Effector memory CD8-positive, alpha-beta T cell (primary cell): ENCODE measurements around the gene TPM1.
"Not testable (repeated sequence)": the region's sequence is repeated elsewhere in the genome, so short reads cannot be mapped to it uniquely, and the experiment has no call there.

Experiments used
- ATAC-seq: fragments of 150-1000 bp; cut with Tn5 transposase; replicated peaks from 2 replicates; pipeline ENCODE4 v1.10.0; 2021; ENCODE audit warnings: mild to moderate bottlenecking, moderate library complexity
- DNase-seq, 3 experiments: peaks; one replicate each; pipeline ENCODE4 v3.0.0; 2021
- H3K27ac Mint-ChIP-seq, 2 donors: one replicate each; pipeline ENCODE4 v1.8.0; 2022; ENCODE audit warnings: mild to moderate bottlenecking in 2 of 2, mixed read lengths in 2 of 2, moderate library complexity in 2 of 2
- H3K27me3 Mint-ChIP-seq, 2 donors: one replicate each; pipeline ENCODE4 v1.8.0; 2022; ENCODE audit warnings: mixed read lengths in 2 of 2
- H3K36me3 Mint-ChIP-seq: one replicate; pipeline ENCODE4 v1.8.0; 2022; ENCODE audit warnings: mild to moderate bottlenecking, moderate library complexity, mixed read lengths; ENCODE audit not compliant: insufficient read depth
- H3K4me1 Mint-ChIP-seq, 2 donors: one replicate each; pipeline ENCODE4 v1.8.0; 2022; ENCODE audit warnings: low read depth in 2 of 2, mixed read lengths in 2 of 2
- H3K4me3 Mint-ChIP-seq, 2 donors: one replicate each; pipeline ENCODE4 v1.8.0; 2022; ENCODE audit warnings: mild to moderate bottlenecking in 2 of 2, mixed read lengths in 2 of 2, moderate library complexity in 2 of 2
- H3K9me3 Mint-ChIP-seq, 2 donors: one replicate each; pipeline ENCODE4 v1.8.0; 2022; ENCODE audit warnings: mixed read lengths in 2 of 2

The TPM1 gene

DNA sequence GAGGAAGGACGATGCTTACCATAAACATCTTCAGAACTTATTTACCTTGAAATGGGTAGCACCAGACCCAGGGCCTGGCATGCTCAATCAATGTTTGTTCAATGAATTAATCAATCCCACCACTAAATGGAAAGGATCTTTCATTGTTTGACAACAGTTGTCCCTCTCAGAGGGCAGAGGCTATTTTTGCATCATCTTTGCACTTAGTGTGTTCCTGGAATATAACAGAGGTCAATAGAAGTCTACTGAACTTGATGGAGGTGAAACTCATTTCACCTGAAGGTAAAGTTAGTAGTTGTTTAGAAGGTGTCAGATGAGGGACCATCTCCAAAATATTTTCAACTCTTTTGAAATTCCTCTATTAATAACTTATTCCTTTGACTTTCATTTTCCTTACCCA is 42.3 kb downstream of the TPM1 start:
- DNase-seq: no peak
- no peak overlapping the region for H3K4me3 Mint-ChIP-seq
- no peaks in the 10 kb centered on the region for H3K36me3 Mint-ChIP-seq
- no peaks in the 10 kb centered on the region for H3K9me3 Mint-ChIP-seq
- no peaks in the 10 kb centered on the region for H3K4me1 Mint-ChIP-seq
- no peak for ATAC-seq
- H3K27ac Mint-ChIP-seq: no peak overlapping the region
- peaks cover 28 to 37% of the 10 kb centered on the region in 2 donors for H3K27me3 Mint-ChIP-seq

DNA sequence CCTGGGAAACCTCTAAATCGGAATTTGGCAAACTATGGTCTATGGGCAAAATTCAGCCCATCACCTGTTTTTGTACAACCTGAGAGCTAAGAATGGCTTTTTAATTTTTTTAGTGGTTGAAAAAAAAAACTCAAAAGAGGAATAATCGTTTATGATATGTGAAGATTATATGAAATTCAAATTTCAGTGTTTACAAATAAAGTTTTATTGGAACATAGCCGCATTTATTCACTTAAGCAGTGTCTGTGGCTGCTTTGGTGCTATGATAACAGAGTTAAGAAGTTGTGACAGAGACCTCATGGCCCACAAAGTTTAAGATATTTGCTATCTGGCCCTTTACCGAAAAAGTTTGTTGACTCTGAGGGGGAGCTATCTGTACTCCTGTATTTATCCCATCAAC is 42.7 kb downstream of the TPM1 start:
- Mint-ChIP-seq H3K27me3 (peaks cover 23 to 32% of the 10 kb centered on the region in 2 donors), H3K36me3 (no peaks in the 10 kb centered on the region), H3K27ac (no peak overlapping the region), H3K4me3 (no peak overlapping the region), H3K4me1 (no peaks in the 10 kb centered on the region), H3K9me3 (no peaks in the 10 kb centered on the region)
- ATAC-seq (no peak), DNase-seq (no peak)

DNA sequence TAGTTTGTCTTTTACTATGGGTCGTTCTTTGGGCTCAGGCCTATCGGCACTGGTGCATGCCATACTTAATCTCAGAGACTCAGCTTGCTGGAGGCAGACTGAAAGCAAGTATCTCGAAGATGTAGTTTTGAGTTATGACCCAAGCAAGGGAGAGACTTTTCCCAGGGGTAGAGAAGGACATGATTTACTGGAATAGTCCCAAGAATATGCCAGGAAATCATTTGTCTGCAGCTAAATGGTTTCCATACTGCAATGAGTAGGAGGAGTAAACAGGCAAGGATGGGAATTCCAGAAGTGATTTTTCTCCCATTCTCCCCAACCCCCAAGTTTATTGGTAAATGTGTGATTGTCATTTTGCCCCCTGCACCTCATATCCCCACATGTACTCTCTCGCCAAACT is 43.7 kb downstream of the TPM1 start:
- no peak overlapping the region for H3K27ac Mint-ChIP-seq
- H3K27me3 Mint-ChIP-seq: peaks cover 17 to 25% of the 10 kb centered on the region in 2 donors
- no peaks in the 10 kb centered on the region for H3K36me3 Mint-ChIP-seq
- DNase-seq: no peak
- no peak for ATAC-seq
- H3K4me1 Mint-ChIP-seq: no peaks in the 10 kb centered on the region
- H3K9me3 Mint-ChIP-seq: no peaks in the 10 kb centered on the region
- no peak overlapping the region for H3K4me3 Mint-ChIP-seq

DNA sequence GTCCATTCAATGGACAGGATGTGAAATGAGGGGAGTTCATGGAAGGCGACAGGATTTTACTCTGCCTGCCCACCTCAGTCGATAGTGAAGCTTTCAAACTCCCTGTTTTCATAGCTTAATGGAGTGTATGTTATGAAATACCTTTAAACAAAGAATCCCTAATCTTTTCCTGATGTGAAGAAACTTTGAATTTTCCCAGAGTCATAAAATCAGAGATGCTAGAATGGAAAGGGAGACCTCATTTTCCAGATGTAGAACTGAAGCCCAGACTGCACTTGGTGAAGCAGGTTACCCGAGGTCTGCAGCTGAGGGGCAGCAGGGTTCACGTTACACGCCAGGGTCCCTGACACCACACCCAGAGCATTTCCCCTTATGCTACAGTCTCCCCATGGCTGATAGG is 44.4 kb downstream of the TPM1 start:
- Mint-ChIP-seq H3K4me1 (no peaks in the 10 kb centered on the region), H3K27ac (no peak overlapping the region)

DNA sequence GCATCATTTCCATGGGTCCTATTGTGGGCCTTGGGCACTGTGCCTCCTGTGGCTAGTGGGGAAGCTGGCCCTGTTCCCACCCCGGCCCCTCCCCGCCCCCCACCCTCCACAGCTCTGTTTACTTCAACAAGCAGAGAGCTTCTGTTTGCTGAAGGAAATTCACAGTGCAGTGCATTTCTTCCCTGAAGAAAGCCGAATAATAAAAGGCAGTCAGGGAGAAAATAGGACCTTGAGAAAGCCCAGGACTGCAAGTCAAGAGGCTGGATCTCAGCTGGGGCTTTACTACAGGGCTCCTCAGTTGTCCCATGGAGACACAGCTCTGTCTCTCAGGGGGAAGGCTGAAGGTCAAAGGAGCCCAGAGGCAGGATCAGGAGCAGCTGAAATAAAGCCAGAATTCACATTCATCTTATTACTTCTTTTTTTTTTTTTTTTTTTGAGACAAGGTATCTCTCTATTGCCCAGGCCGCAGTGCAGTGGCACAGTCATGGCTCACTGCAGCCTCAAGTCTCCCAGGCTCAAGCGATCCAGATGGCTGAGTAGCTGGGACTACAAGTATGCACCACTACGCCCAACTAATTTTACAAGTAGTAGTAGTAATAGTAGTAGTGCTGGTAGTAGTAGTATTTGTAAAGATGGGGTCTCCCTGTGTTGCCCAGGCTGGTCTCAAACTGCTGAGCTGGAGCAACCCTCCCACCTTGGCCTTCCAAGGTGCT is 46.1 kb downstream of the TPM1 start:
- Mint-ChIP-seq H3K27me3 (peaks cover 6 to 9% of the 10 kb centered on the region in 2 donors), H3K9me3 (no peaks in the 10 kb centered on the region), H3K27ac (no peak overlapping the region), H3K36me3 (no peaks in the 10 kb centered on the region), H3K4me1 (no peaks in the 10 kb centered on the region), H3K4me3 (no peak overlapping the region)
- ATAC-seq (no peak), DNase-seq (no peak)

More for the DNA sequence above, 44.4 kb downstream of the TPM1 start:
- no peaks in the 10 kb centered on the region for H3K9me3 Mint-ChIP-seq
- peaks cover 16 to 23% of the 10 kb centered on the region in 2 donors for H3K27me3 Mint-ChIP-seq
- DNase-seq (no peak), ATAC-seq (no peak)
- no peaks in the 10 kb centered on the region for H3K36me3 Mint-ChIP-seq
- H3K4me3 Mint-ChIP-seq: no peak overlapping the region

DNA sequence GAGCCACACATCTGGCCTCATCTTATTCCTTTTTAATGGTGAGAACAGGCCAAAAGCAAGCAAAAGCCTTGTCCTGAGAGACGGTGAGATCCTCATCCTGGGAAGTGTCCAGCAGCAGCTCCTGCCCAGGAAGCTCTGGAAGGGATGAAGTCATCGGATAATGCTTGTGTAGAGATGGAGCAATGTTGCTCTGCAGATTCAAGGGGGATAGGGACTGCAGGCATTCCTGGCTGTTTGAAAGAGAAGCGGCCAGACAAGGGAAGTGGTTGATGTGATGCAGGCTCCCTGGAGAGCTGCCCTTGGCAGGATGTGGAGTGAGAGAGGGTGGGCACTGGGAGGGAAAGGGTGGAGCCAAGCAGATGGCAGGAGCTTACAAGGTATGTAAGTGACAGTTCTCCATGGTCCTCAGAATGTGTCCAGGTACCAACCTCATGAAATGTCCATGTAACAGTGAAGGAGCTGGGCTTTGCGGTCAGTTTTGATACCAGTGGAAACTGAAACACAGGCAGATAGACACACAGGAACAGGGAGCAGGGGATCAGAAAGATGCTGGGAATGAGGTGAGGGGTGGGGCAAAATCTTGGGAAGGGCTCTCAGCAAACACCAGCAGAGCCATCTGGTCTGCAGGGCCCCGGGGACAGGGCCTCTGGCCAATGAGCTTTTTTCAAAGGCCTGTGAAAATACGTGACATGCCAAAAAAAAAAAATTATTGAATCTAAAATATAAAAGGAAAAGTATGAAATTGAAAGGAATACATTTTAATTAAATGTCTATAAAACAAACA is 46.9 kb downstream of the TPM1 start:
- ATAC-seq (no peak), DNase-seq (no peak)
- peaks cover 5 to 8% of the 10 kb centered on the region in 2 donors for H3K27me3 Mint-ChIP-seq
- H3K36me3 Mint-ChIP-seq: no peaks in the 10 kb centered on the region
- no peak overlapping the region for H3K4me3 Mint-ChIP-seq
- H3K4me1 Mint-ChIP-seq: no peaks in the 10 kb centered on the region
- no peak overlapping the region for H3K27ac Mint-ChIP-seq
- no peaks in the 10 kb centered on the region for H3K9me3 Mint-ChIP-seq

DNA sequence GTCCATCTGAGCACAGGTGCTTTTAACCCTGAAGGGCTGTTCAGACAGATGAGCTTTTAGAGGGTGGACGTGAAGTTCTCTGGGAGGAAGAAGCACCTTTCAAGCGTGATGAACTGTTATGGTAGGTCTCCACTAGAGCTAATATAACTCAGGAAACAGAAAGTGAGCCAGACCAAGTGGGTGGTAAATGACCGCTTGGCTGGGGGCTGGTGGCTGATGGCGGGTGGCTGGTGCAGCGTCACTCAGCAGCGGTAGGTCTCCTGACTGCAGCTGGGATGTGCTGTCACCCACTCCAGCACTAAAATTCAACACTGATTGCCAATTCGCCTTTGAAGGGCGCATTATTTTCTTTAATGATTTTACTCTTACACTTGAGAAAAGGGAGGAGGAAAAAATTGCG is 47.9 kb downstream of the TPM1 start:
- H3K4me1 Mint-ChIP-seq: no peaks in the 10 kb centered on the region
- H3K4me3 Mint-ChIP-seq: no peak overlapping the region
- H3K27me3 Mint-ChIP-seq: peaks cover 5 to 8% of the 10 kb centered on the region in 2 donors
- DNase-seq (no peak), ATAC-seq (no peak)
- no peak overlapping the region for H3K27ac Mint-ChIP-seq
- H3K36me3 Mint-ChIP-seq: no peaks in the 10 kb centered on the region
- H3K9me3 Mint-ChIP-seq: no peaks in the 10 kb centered on the region

DNA sequence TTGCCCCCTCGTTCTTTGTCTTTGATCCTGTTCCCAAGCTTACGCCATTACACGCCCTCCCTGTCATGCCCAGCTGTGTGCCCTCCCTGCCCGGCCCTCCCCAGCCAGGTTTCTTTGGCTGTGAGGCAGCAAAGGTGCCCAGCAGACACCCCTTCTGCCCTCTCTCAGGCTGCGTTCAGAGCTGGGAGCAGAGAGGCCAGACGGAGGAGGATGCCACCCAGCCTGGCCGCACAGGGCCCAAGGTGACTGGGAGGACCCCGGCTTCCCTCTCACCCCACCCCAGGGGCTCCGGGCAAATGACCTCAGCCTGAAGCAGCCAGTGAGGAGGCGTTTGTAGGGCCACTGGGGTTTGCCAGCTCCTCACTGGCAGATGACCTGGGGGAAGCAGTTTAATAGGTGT is 48.3 kb downstream of the TPM1 start:
- Mint-ChIP-seq H3K9me3 (no peaks in the 10 kb centered on the region), H3K36me3 (no peaks in the 10 kb centered on the region), H3K4me1 (no peaks in the 10 kb centered on the region), H3K4me3 (no peak overlapping the region), H3K27me3 (peaks cover 5 to 8% of the 10 kb centered on the region in 2 donors), H3K27ac (no peak overlapping the region)
- no peak for ATAC-seq
- no peak for DNase-seq

DNA sequence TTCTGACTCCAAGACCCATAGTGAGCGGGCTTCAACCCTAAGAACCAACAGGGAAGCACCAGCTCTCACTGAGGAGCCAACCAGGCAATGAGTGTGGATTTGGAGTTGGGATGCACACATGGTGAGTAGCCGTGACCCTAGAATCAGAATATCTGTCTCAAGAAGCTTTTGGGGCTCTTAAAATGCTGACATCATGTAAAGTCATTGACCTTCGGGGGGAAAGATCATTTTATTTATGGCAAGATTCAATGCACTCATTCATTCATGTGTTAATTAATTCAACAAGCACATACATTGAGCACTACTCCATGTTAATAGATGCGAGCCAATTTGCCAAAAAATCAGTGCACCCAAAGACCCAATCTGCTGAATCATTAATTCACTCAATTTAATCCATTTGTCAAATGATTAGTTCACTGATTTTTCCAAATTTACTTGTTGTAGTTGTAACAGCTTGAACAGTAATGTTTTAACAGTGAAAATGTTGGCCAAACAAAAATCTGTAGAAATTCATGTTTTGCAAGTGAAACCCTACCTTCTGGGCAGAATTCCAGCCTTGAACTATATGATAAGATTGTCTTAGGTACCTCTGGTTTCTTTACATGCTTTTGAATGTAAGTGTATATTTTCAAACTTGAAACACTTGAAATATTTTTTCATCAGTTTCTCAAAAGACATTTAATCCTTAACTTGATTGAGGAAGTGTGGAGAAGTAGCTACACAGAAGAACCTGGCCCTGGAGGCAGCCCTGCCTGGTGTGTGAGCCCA is 49.3 kb downstream of the TPM1 start:
- Mint-ChIP-seq H3K36me3 (no peaks in the 10 kb centered on the region), H3K4me1 (no peaks in the 10 kb centered on the region)
- no peak for DNase-seq

DNA sequence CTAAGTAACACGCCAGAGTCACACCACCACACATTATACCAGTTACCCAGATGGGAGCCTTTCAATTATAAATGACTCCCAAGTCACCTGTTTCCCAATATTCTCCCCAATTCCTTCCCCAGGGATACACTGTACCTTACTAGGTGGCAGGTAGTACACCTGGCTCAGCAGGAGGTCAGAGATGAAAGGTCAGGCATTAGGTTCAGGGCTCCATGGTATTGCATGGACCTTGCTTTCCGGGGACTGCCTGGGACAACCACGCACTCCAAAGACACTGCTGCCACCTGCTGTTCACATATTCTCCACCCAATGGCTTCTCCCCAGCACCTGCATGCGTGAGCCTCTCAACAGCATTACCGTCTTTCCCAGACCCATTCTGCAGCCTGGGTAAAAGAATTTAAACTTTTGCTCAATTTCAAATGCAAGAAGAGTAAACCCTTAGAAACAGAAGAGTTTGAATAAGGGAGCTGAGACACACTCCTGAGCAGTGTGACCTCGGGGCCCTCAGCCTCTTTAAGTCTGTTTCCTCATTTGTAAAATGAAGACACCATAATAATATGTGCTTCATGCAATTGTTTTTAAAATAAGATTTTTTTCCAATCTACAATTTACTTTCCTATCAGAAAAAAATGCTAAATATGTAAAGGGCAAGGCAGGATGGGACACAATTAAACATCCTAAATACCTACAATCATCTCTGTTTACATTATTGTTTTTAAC is 51.1 kb downstream of the TPM1 start:
- Mint-ChIP-seq H3K27me3 (peaks cover 5 to 8% of the 10 kb centered on the region in 2 donors), H3K9me3 (no peaks in the 10 kb centered on the region), H3K27ac (no peak overlapping the region)

More for the DNA sequence above, 49.3 kb downstream of the TPM1 start:
- peaks cover 5 to 8% of the 10 kb centered on the region in 2 donors for H3K27me3 Mint-ChIP-seq
- H3K9me3 Mint-ChIP-seq: no peaks in the 10 kb centered on the region
- no peak overlapping the region for H3K4me3 Mint-ChIP-seq
- no peak for ATAC-seq
- H3K27ac Mint-ChIP-seq: no peak overlapping the region

DNA sequence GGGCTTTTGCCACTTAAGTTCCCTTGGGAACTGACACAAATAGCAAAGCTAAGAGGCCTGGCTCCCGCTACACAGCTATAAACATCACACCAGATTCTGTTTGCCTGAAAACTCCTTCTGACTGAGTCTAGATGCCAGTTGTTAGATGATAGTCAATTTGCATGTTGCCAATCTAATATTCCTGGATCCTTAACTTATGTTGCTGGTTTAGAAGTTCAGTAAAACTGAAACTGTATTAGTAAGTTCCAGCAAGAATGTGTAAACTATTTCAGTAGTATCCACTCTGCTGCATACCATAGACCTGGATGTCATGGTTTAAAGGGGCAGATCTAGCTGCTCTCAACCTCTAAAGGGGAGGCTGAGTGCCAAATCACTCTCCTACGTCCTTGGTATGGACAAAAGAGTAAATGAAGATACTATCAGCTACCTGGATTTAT is 52.0 kb downstream of the TPM1 start:
- Mint-ChIP-seq H3K36me3 (no peaks in the 10 kb centered on the region), H3K27ac (no peak overlapping the region), H3K27me3 (peaks cover 5 to 10% of the 10 kb centered on the region in 2 donors), H3K4me1 (peaks cover 0 to 4% of the 10 kb centered on the region in 2 donors), H3K4me3 (no peak overlapping the region), H3K9me3 (no peaks in the 10 kb centered on the region)
- no peak for DNase-seq
- no peak for ATAC-seq

More for the DNA sequence above, 51.1 kb downstream of the TPM1 start:
- H3K4me3 Mint-ChIP-seq: no peak overlapping the region
- peak; percentile 63 to 67 (median 64) for DNase-seq
- H3K4me1 Mint-ChIP-seq: peaks cover 0 to 4% of the 10 kb centered on the region in 2 donors
- no peaks in the 10 kb centered on the region for H3K36me3 Mint-ChIP-seq
- ATAC-seq: peak; percentile 88

DNA sequence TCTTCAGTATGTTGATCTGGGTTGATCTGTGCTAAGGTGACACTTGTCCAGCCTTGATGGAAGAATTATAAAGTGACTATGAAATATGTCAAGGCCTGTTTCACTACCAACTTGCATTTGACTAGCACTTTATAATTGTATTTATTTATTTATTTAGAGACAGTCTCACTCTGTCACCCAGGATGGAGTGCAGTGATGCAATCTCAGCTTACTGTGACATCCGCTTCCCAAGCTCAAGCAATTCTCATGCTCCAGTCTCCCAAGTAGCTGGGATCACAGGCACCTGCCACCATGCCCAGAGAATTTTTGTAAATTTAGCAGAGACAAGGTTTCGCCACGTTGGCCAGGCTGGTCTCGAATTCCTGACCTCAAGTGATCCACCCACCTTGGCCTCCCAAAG is 53.6 kb downstream of the TPM1 start:
- H3K27ac Mint-ChIP-seq: no peak overlapping the region
- ATAC-seq: no peak
- peaks cover 0 to 4% of the 10 kb centered on the region in 2 donors for H3K4me1 Mint-ChIP-seq
- no peak overlapping the region for H3K4me3 Mint-ChIP-seq
- H3K9me3 Mint-ChIP-seq: no peaks in the 10 kb centered on the region
- H3K36me3 Mint-ChIP-seq: no peaks in the 10 kb centered on the region
- no peak for DNase-seq
- H3K27me3 Mint-ChIP-seq: peaks cover 5 to 12% of the 10 kb centered on the region in 2 donors

DNA sequence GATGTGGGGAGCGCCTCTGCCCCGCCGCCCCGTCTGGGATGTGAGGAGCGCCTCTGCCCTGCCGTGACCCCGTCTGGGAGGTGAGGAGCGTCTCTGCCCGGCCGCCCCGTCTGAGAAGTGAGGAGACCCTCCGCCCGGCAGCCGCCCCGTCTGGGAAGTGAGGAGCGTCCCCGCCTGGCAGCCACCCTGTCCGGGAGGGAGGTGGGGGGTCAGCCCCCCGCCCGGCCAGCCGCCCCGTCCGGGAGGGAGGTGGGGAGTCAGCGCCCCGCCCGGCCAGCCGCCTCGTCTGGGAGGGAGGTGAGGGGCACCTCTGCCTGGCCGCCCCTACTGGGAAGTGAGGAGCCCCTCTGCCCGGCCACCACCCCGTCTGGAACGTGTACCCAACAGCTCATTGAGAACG is 56.4 kb downstream of the TPM1 start:
- not testable (repeated sequence) for ATAC-seq, H3K4me3 Mint-ChIP-seq, H3K36me3 Mint-ChIP-seq, H3K4me1 Mint-ChIP-seq, H3K9me3 Mint-ChIP-seq, DNase-seq, H3K27ac Mint-ChIP-seq
- H3K27me3 Mint-ChIP-seq: peaks cover 11 to 18% of the 10 kb centered on the region in 2 donors
